Gastroesophageal sphincter (tissue), 4 donors: ENCODE measurements around the gene ILK. TPM values are rescaled to one million over a fixed set of nuclear protein-coding genes. Genes with fewer than 3 reads are reported as not detected.
A peak's percentile ranks its signal among the peaks of the same experiment; 100 is the strongest.

ENCODE experiments used
- ATAC-seq: fragments of 150-250 bp; one replicate; pipeline ENCODE4 v1.9.1; 2016; ENCODE audit warnings: mild to moderate bottlenecking, moderate library complexity
- H3K27ac ChIP-seq, 4 donors: fragments of 200-600 bp; sonication (generic) in 3 of 4; 1 replicate in 3 of 4; 2 replicates in 1 of 4; pipeline ENCODE4 v1.5.1; 2016 to 2019
- H3K27me3 ChIP-seq: fragments of 200-600 bp; sonication (generic); one replicate; pipeline ENCODE4 v1.5.1; 2019
- H3K36me3 ChIP-seq, 2 donors: fragments of 200-600 bp; sonication (generic); one replicate each; pipeline ENCODE4 v1.5.1; 2019; ENCODE audit warnings: control low read depth in 1 of 2
- H3K4me1 ChIP-seq, 3 donors: fragments of 200-600 bp; sonication (generic); 1 replicate in 2 of 3; 2 replicates in 1 of 3; pipeline ENCODE4 v1.5.1; 2016 to 2019; ENCODE audit warnings: control low read depth in 2 of 3
- H3K4me3 ChIP-seq, 2 donors: fragments of 200-600 bp; sonication (generic); one replicate each; pipeline ENCODE4 v1.5.1; 2019; ENCODE audit warnings: mild to moderate bottlenecking in 1 of 2, moderate library complexity in 1 of 2
- H3K9me3 ChIP-seq, 3 donors: fragments of 200-600 bp; sonication (generic); one replicate each; pipeline ENCODE4 v1.5.1; 2017 to 2019; ENCODE audit warnings: control low read depth in 2 of 3
- EP300 ChIP-seq: sonication (generic); formaldehyde crosslinking; IDR thresholded peaks from one replicate; pipeline ENCODE4 v1.6.1; 2017; ENCODE audit warnings: antibody characterized with exemption, mild to moderate bottlenecking
- POLR2A ChIP-seq, 2 donors: fragments of 450-650 bp; IDR thresholded peaks; one replicate each; pipeline ENCODE4 v1.6.1; 2017; ENCODE audit warnings: antibody characterized with exemption in 2 of 2, mild to moderate bottlenecking in 2 of 2, moderate library complexity in 1 of 2
- POLR2AphosphoS5 ChIP-seq: sonication (generic); formaldehyde crosslinking; IDR thresholded peaks from one replicate; pipeline ENCODE4 v1.6.1; 2017; ENCODE audit warnings: antibody characterized with exemption
- WGBS, 2 donors: methylation state at CpG; one replicate each; pipeline ENCODE4 v1.1.5; 2018; ENCODE audit warnings: low coverage in 1 of 2; 5-methylcytosine and 5-hydroxymethylcytosine counted together
- total RNA-seq, 4 donors: library from RNA; depleted of rRNA; stranded (reverse); fragments of >200 nt; gene quantifications; one replicate each; pipeline ENCODE4 v1.1.0, GENCODE V29; 2016
- TF ChIP-seq, protein P1 (sequence below), 4 experiments: fragments of 200-600 bp in 2 of 4; fragments of 450-650 bp in 2 of 4; sonication (generic) in 1 of 4; IDR thresholded peaks; one replicate each; pipeline ENCODE4 v1.5.1; 2017 to 2019; ENCODE audit warnings: antibody characterized with exemption in 4 of 4, mild to moderate bottlenecking in 2 of 4, moderate library complexity in 2 of 4

Gene ILK
- total RNA-seq, 4 donors from 2014 or later: 395 to 658 (median 466) TPM

DNA sequence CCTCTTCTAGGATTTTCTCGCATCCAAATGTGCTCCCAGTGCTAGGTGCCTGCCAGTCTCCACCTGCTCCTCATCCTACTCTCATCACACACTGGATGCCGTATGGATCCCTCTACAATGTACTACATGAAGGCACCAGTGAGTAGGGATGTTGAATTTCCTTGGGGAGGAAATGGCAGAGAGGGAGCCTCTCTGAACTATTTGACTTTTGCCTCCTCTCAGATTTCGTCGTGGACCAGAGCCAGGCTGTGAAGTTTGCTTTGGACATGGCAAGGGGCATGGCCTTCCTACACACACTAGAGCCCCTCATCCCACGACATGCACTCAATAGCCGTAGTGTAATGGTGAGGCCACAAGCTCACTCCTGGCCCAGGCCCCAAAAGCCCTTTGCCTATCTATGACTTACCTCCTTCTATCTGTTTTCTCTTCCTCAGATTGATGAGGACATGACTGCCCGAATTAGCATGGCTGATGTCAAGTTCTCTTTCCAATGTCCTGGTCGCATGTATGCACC lies 6.0 kb downstream of the ILK start:
- no peak for ATAC-seq
- peak overlapping the region; percentile 89 to 99 (median 98) for H3K27ac ChIP-seq
- no peaks in the 10 kb centered on the region for H3K27me3 ChIP-seq
- H3K36me3 ChIP-seq: peaks cover 4 to 41% of the 10 kb centered on the region in 2 donors
- TF ChIP-seq EP300: no peak
- no peaks in the 10 kb centered on the region for H3K9me3 ChIP-seq
- H3K4me1 ChIP-seq: peaks cover 7 to 85% (median 34%) of the 10 kb centered on the region in 3 donors
- no peak overlapping the region for H3K4me3 ChIP-seq
- WGBS, 2 donors: 67 to 68% methylated on average over 3 of the region's 8 CpGs

DNA sequence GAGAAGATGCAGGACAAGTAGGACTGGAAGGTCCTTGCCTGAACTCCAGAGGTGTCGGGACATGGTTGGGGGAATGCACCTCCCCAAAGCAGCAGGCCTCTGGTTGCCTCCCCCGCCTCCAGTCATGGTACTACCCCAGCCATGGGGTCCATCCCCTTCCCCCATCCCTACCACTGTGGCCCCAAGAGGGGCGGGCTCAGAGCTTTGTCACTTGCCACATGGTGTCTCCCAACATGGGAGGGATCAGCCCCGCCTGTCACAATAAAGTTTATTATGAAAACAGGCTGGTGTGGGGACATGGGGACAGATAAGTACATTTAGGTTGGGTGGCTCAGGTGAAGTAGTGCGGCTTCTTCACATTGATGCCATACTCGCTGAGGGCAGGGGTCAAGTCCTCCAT lies 7.0 kb downstream of the ILK start:
- ATAC-seq: no peak
- Histone ChIP-seq H3K4me1 (peaks cover 7 to 74% (median 34%) of the 10 kb centered on the region in 3 donors), H3K9me3 (no peaks in the 10 kb centered on the region), H3K27me3 (no peaks in the 10 kb centered on the region), H3K27ac (peak overlapping the region; percentile 92 to 99 (median 98)), H3K4me3 (peak overlapping the region in 1 of 2 donors; percentile 88), H3K36me3 (peaks cover 4 to 51% of the 10 kb centered on the region in 2 donors)
- no peak for TF ChIP-seq POLR2AphosphoS5
- TF ChIP-seq, protein P1, sequence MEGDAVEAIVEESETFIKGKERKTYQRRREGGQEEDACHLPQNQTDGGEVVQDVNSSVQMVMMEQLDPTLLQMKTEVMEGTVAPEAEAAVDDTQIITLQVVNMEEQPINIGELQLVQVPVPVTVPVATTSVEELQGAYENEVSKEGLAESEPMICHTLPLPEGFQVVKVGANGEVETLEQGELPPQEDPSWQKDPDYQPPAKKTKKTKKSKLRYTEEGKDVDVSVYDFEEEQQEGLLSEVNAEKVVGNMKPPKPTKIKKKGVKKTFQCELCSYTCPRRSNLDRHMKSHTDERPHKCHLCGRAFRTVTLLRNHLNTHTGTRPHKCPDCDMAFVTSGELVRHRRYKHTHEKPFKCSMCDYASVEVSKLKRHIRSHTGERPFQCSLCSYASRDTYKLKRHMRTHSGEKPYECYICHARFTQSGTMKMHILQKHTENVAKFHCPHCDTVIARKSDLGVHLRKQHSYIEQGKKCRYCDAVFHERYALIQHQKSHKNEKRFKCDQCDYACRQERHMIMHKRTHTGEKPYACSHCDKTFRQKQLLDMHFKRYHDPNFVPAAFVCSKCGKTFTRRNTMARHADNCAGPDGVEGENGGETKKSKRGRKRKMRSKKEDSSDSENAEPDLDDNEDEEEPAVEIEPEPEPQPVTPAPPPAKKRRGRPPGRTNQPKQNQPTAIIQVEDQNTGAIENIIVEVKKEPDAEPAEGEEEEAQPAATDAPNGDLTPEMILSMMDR (IDR thresholded peaks at IDR 0.05): no peak
- TF ChIP-seq EP300: no peak
- no peak for TF ChIP-seq POLR2A (IDR thresholded peaks at IDR 0.05)
- 54% methylated on average over 2 of the region's 6 CpGs; no CpG with 5 or more reads in 1 of the 2 donors for WGBS, 2 donors

DNA sequence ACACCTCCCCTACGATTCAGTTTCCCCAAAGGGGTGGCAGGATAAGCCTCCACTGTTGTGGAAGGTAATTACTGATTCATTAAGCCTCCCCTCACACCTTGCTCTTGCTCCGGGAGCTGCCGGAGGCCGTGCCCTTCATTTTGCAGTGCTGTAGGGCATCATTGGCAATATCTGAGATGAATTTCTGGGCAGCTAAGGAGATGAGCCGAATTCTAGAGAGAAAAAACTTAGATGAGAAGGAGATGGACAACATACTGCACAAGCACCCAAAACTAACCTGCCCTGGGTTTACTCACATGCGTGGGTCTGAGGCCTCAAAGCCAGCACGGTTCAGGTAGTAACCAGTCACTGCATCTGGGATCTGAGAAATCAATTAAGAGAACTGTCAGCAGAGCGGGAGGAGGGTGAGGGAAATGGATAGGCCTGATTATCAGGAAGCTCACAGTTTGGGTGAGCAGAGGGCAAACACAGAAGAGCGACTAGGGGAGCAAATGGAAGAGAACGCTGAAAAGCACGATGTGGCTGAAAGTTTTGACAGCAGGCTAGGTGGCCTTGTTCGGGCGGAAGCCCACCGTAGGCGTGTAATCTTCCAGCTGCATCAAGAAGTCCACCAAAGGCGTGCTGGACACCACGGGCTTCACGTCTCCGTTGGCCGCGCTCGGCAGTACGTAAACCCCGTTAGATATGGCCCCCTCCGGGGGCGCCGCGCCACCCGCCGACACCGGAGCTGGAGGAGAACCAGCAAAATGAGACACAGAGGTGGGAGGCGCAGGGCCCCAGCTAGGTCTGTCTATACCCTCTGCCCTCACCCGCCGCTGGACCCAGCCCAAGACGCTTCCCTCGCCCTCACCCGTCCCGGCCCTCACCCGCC lies 7.8 kb downstream of the ILK start:
- H3K36me3 ChIP-seq: peaks cover 4 to 58% of the 10 kb centered on the region in 2 donors
- peak; percentile 11 for ATAC-seq

DNA sequence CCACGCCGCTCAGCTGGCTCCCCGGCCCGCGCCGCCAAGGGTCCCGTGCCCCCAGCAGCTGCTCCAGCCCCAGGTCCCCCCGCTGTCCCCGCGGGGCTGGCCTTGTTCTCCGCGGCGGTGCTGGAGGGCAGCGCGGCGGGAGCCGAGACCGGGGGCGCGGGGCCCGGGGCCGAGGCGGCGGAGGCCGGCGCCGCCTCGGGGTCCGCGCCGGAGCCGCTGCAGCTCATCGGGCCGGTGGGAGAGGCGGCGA lies 8.3 kb downstream of the ILK start:
- ATAC-seq: no peak
- Histone ChIP-seq H3K4me1 (peaks cover 7 to 64% (median 27%) of the 10 kb centered on the region in 3 donors), H3K27ac (peak overlapping the region; percentile 92 to 99 (median 98)), H3K4me3 (peak overlapping the region; percentile 63 to 88), H3K27me3 (no peaks in the 10 kb centered on the region), H3K9me3 (no peaks in the 10 kb centered on the region), H3K36me3 (peaks cover 4 to 64% of the 10 kb centered on the region in 2 donors)
- TF ChIP-seq POLR2AphosphoS5: no peak
- TF ChIP-seq, protein P1 (IDR thresholded peaks at IDR 0.05): peak in 1 of 4 experiments; percentile 10
- no CpG with 5 or more reads among the region's 36 CpGs for WGBS, 2 donors

More for the DNA sequence above, 7.8 kb downstream of the ILK start:
- peak overlapping the region; percentile 92 to 99 (median 98) for H3K27ac ChIP-seq
- TF ChIP-seq POLR2AphosphoS5: peak; percentile 62
- no peak for TF ChIP-seq POLR2A (IDR thresholded peaks at IDR 0.05)
- H3K4me3 ChIP-seq: peak overlapping the region; percentile 63 to 88
- no peaks in the 10 kb centered on the region for H3K9me3 ChIP-seq
- no peaks in the 10 kb centered on the region for H3K27me3 ChIP-seq
- peaks cover 7 to 67% (median 32%) of the 10 kb centered on the region in 3 donors for H3K4me1 ChIP-seq
- WGBS, 2 donors: 0 to 3% methylated on average over 2 to 21 of the region's 39 CpGs

DNA sequence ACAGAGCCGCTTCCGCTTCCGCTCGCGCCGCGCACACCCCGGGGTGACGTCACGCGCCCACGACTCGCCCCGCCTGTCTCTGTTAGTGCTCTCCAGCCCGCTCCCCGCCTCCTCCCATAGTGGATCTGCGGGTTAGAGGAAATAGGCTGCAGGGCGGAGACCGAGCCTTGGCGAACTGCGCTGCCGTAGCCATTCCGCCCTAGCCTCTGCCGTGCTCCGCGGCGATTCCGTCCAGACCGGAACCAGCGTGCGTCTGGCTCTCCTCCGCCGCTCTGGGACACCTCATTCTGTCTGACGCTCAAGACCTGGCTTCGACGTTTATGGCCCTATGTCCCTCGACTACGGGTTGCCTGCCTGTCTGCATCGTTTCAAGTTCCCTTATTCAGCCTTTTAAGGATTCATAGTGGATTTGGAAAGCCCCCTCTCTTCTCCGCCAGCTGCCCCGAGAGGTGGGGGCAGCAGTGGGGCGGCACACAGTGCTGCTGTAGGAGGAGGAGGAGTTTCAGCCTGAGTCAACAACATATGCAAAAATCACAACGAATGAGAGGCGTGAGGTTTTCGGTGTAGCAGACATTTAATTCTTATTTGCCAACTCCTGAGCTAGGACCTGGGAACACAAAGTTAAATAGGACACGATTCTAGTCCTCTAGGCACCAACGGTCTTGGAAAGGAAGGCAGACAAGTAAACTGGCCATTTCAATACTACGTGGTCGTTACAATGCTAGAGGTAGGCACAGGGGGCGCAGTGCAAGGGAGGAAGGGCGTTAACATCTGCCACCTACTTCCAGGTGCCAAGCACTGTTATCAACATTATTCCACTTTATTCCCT lies 8.9 kb downstream of the ILK start, which contains the start of gene TAF10:
TSS of gene TAF10 (minus strand) at position 4 of the 829 bp plus-strand sequence. CDS start 27 bp downstream, outside the sequence.
- Histone ChIP-seq H3K4me1 (peaks cover 7 to 64% (median 26%) of the 10 kb centered on the region in 3 donors), H3K9me3 (no peaks in the 10 kb centered on the region), H3K27me3 (no peaks in the 10 kb centered on the region), H3K27ac (peak within 1 kb of the TSS; percentile 92 to 99 (median 98)), H3K36me3 (peaks cover 4 to 68% of the 10 kb centered on the region in 2 donors), H3K4me3 (peak within 1 kb of the TSS; percentile 63 to 88)
- TF ChIP-seq, protein P1 (IDR thresholded peaks at IDR 0.05): peak in 3 of 4 experiments; percentile 53 to 77 (median 58)
- TF ChIP-seq POLR2A (IDR thresholded peaks at IDR 0.05) (peak; percentile 94 to 95), POLR2AphosphoS5 (peak; percentile 99), EP300 (no peak)
- WGBS, 2 donors: 0 to 1% methylated on average over 6 to 24 of the region's 51 CpGs
- peak; percentile 96 for ATAC-seq
